Measurements from ENCODE around the gene TRIM7.
"Not testable (repeated sequence)": the region's sequence is repeated elsewhere in the genome, so short reads cannot be mapped to it uniquely, and the experiment has no call there.

Gene TRIM7

GRCh38 chr5:181220178-181220515 lies 15.2 kb upstream of the TRIM7 start:
- Histone ChIP-seq H3K27ac (ENCODE audit: low read length) (no peak overlapping the region), H3K4me3 (ENCODE audit: low read length) (no peak overlapping the region), H3K4me1 (ENCODE audit: control insufficient read depth, insufficient read depth, low read length) (peaks cover 3% of the 10 kb centered on the region), H3K9me3 (ENCODE audit: control insufficient read depth, insufficient read depth, low read length) (no peaks in the 10 kb centered on the region), H3K36me3 (ENCODE audit: control insufficient read depth, insufficient read depth, low read length) (no peaks in the 10 kb centered on the region), H3K27me3 (ENCODE audit: control insufficient read depth, insufficient read depth, low read length) (no peaks in the 10 kb centered on the region)
- DNase-seq (ENCODE audit: low read depth, low spot score): no peak
- no CpG with 5 or more reads among the region's 10 CpGs for WGBS (ENCODE audit: insufficient coverage, insufficient read length)

GRCh38 chr5:181219262-181220177 lies 14.5 kb upstream of the TRIM7 start:
- no peaks in the 10 kb centered on the region for H3K36me3 ChIP-seq (ENCODE audit: control insufficient read depth, insufficient read depth, low read length)
- no peaks in the 10 kb centered on the region for H3K27me3 ChIP-seq (ENCODE audit: control insufficient read depth, insufficient read depth, low read length)
- no peaks in the 10 kb centered on the region for H3K9me3 ChIP-seq (ENCODE audit: control insufficient read depth, insufficient read depth, low read length)
- no peak for DNase-seq (ENCODE audit: low read depth, low spot score)
- H3K4me1 ChIP-seq (ENCODE audit: control insufficient read depth, insufficient read depth, low read length): peaks cover 2% of the 10 kb centered on the region
- H3K4me3 ChIP-seq (ENCODE audit: low read length): no peak overlapping the region
- no CpG with 5 or more reads among the region's 49 CpGs for WGBS (ENCODE audit: insufficient coverage, insufficient read length)
- H3K27ac ChIP-seq (ENCODE audit: low read length): no peak overlapping the region

- no peaks in the 10 kb centered on the region for H3K36me3 ChIP-seq (ENCODE audit: control insufficient read depth, insufficient read depth, low read length)
- H3K4me3 ChIP-seq (ENCODE audit: low read length): peak overlapping the region; percentile 25; the same call in 1 of the 2 replicates
- H3K27me3 ChIP-seq (ENCODE audit: control insufficient read depth, insufficient read depth, low read length): no peaks in the 10 kb centered on the region
- no peaks in the 10 kb centered on the region; the same call in none of the 2 replicates for H3K4me1 ChIP-seq (ENCODE audit: control insufficient read depth, insufficient read depth, low read length)
- no CpG with 5 or more reads among the region's 10 CpGs for WGBS (ENCODE audit: insufficient coverage, insufficient read length)
- no peak overlapping the region for H3K27ac ChIP-seq (ENCODE audit: low read length)
- no peaks in the 10 kb centered on the region for H3K9me3 ChIP-seq (ENCODE audit: control insufficient read depth, insufficient read depth, low read length)
- no peak for DNase-seq (ENCODE audit: low read depth, low spot score)
Measured at GRCh38 chr5:181218795-181219124, 13.8 kb upstream of the TRIM7 start.

GRCh38 chr5:181217803-181218062 lies 12.7 kb upstream of the TRIM7 start:
- Histone ChIP-seq H3K4me3 (ENCODE audit: low read length) (peak overlapping the region; percentile 40; the same call in 1 of the 2 replicates), H3K27ac (ENCODE audit: low read length) (no peak overlapping the region), H3K27me3 (ENCODE audit: control insufficient read depth, insufficient read depth, low read length) (no peaks in the 10 kb centered on the region), H3K36me3 (ENCODE audit: control insufficient read depth, insufficient read depth, low read length) (no peaks in the 10 kb centered on the region), H3K9me3 (ENCODE audit: control insufficient read depth, insufficient read depth, low read length) (no peaks in the 10 kb centered on the region), H3K4me1 (ENCODE audit: control insufficient read depth, insufficient read depth, low read length) (no peaks in the 10 kb centered on the region; the same call in none of the 2 replicates)
- WGBS (ENCODE audit: insufficient coverage, insufficient read length): no CpG with 5 or more reads among the region's 13 CpGs
- no peak for DNase-seq (ENCODE audit: low read depth, low spot score)

GRCh38 chr5:181217111-181217802 lies 12.3 kb upstream of the TRIM7 start:
- no peaks in the 10 kb centered on the region for H3K9me3 ChIP-seq (ENCODE audit: control insufficient read depth, insufficient read depth, low read length)
- H3K4me3 ChIP-seq (ENCODE audit: low read length): peak overlapping the region; percentile 40; the same call in 1 of the 2 replicates
- WGBS (ENCODE audit: insufficient coverage, insufficient read length): no CpG with 5 or more reads among the region's 46 CpGs
- H3K27me3 ChIP-seq (ENCODE audit: control insufficient read depth, insufficient read depth, low read length): no peaks in the 10 kb centered on the region
- no peak for DNase-seq (ENCODE audit: low read depth, low spot score)
- H3K4me1 ChIP-seq (ENCODE audit: control insufficient read depth, insufficient read depth, low read length): no peaks in the 10 kb centered on the region; the same call in none of the 2 replicates
- H3K36me3 ChIP-seq (ENCODE audit: control insufficient read depth, insufficient read depth, low read length): no peaks in the 10 kb centered on the region
- no peak overlapping the region for H3K27ac ChIP-seq (ENCODE audit: low read length)

GRCh38 chr5:181215997-181216989 lies 11.3 kb upstream of the TRIM7 start:
- WGBS (ENCODE audit: insufficient coverage, insufficient read length): no CpG with 5 or more reads among the region's 44 CpGs
- H3K4me3 ChIP-seq (ENCODE audit: low read length): peak overlapping the region; percentile 27; the same call in 1 of the 2 replicates
- H3K9me3 ChIP-seq (ENCODE audit: control insufficient read depth, insufficient read depth, low read length): no peaks in the 10 kb centered on the region
- H3K27ac ChIP-seq (ENCODE audit: low read length): no peak overlapping the region
- no peaks in the 10 kb centered on the region for H3K27me3 ChIP-seq (ENCODE audit: control insufficient read depth, insufficient read depth, low read length)
- DNase-seq (ENCODE audit: low read depth, low spot score): no peak
- H3K4me1 ChIP-seq (ENCODE audit: control insufficient read depth, insufficient read depth, low read length): no peaks in the 10 kb centered on the region; the same call in 1 of the 2 replicates
- no peaks in the 10 kb centered on the region for H3K36me3 ChIP-seq (ENCODE audit: control insufficient read depth, insufficient read depth, low read length)

GRCh38 chr5:181214249-181214648 lies 9.3 kb upstream of the TRIM7 start:
- H3K9me3 ChIP-seq (ENCODE audit: control insufficient read depth, insufficient read depth, low read length); H3K27ac ChIP-seq (ENCODE audit: low read length); H3K4me1 ChIP-seq (ENCODE audit: control insufficient read depth, insufficient read depth, low read length); H3K4me3 ChIP-seq (ENCODE audit: low read length); H3K36me3 ChIP-seq (ENCODE audit: control insufficient read depth, insufficient read depth, low read length); DNase-seq (ENCODE audit: low read depth, low spot score); H3K27me3 ChIP-seq (ENCODE audit: control insufficient read depth, insufficient read depth, low read length): not testable (repeated sequence)
- no CpG with 5 or more reads among the region's 10 CpGs for WGBS (ENCODE audit: insufficient coverage, insufficient read length)

- Histone ChIP-seq H3K36me3 (ENCODE audit: control insufficient read depth, insufficient read depth, low read length) (no peaks in the 10 kb centered on the region), H3K27ac (ENCODE audit: low read length) (no peak overlapping the region), H3K4me1 (ENCODE audit: control insufficient read depth, insufficient read depth, low read length) (no peaks in the 10 kb centered on the region), H3K27me3 (ENCODE audit: control insufficient read depth, insufficient read depth, low read length) (no peaks in the 10 kb centered on the region), H3K4me3 (ENCODE audit: low read length) (no peak overlapping the region), H3K9me3 (ENCODE audit: control insufficient read depth, insufficient read depth, low read length) (no peaks in the 10 kb centered on the region)
- WGBS (ENCODE audit: insufficient coverage, insufficient read length): no CpG with 5 or more reads among the region's 2 CpGs
- no peak for DNase-seq (ENCODE audit: low read depth, low spot score)
Measured at GRCh38 chr5:181212934-181213333, 7.9 kb upstream of the TRIM7 start.

GRCh38 chr5:181212080-181212479 lies 7.1 kb upstream of the TRIM7 start:
- H3K4me1 ChIP-seq (ENCODE audit: control insufficient read depth, insufficient read depth, low read length): no peaks in the 10 kb centered on the region
- no peak overlapping the region for H3K27ac ChIP-seq (ENCODE audit: low read length)
- no peaks in the 10 kb centered on the region for H3K27me3 ChIP-seq (ENCODE audit: control insufficient read depth, insufficient read depth, low read length)
- no peak for DNase-seq (ENCODE audit: low read depth, low spot score)
- no peaks in the 10 kb centered on the region for H3K36me3 ChIP-seq (ENCODE audit: control insufficient read depth, insufficient read depth, low read length)
- no CpG with 5 or more reads among the region's 6 CpGs for WGBS (ENCODE audit: insufficient coverage, insufficient read length)
- H3K9me3 ChIP-seq (ENCODE audit: control insufficient read depth, insufficient read depth, low read length): no peaks in the 10 kb centered on the region
- H3K4me3 ChIP-seq (ENCODE audit: low read length): no peak overlapping the region

GRCh38 chr5:181211208-181211607 lies 6.2 kb upstream of the TRIM7 start:
- DNase-seq (ENCODE audit: low read depth, low spot score): no peak

More at GRCh38 chr5:181211208-181211607, 6.2 kb upstream of the TRIM7 start:
- no peak overlapping the region for H3K27ac ChIP-seq (ENCODE audit: low read length)
- peaks cover under 1% of the 10 kb centered on the region; the same call in 1 of the 2 replicates for H3K27me3 ChIP-seq (ENCODE audit: control insufficient read depth, insufficient read depth, low read length)
- no peaks in the 10 kb centered on the region for H3K9me3 ChIP-seq (ENCODE audit: control insufficient read depth, insufficient read depth, low read length)
- H3K36me3 ChIP-seq (ENCODE audit: control insufficient read depth, insufficient read depth, low read length): no peaks in the 10 kb centered on the region
- H3K4me3 ChIP-seq (ENCODE audit: low read length): no peak overlapping the region
- no peaks in the 10 kb centered on the region for H3K4me1 ChIP-seq (ENCODE audit: control insufficient read depth, insufficient read depth, low read length)
- no CpG with 5 or more reads among the region's 7 CpGs for WGBS (ENCODE audit: insufficient coverage, insufficient read length)

All from iPS DF 6.9 (cell line).